GM19372 (cell line): Measurements from ENCODE around the gene CDH23.

Experiments used
- ATAC-seq: cut with Tn5 transposase; IDR thresholded peaks from one replicate; pipeline ENCODE4 v1.9.1; 2021; ENCODE audit warnings: mild to moderate bottlenecking, low read depth, moderate library complexity; ENCODE audit not compliant: unreplicated experiment

The CDH23 gene

DNA sequence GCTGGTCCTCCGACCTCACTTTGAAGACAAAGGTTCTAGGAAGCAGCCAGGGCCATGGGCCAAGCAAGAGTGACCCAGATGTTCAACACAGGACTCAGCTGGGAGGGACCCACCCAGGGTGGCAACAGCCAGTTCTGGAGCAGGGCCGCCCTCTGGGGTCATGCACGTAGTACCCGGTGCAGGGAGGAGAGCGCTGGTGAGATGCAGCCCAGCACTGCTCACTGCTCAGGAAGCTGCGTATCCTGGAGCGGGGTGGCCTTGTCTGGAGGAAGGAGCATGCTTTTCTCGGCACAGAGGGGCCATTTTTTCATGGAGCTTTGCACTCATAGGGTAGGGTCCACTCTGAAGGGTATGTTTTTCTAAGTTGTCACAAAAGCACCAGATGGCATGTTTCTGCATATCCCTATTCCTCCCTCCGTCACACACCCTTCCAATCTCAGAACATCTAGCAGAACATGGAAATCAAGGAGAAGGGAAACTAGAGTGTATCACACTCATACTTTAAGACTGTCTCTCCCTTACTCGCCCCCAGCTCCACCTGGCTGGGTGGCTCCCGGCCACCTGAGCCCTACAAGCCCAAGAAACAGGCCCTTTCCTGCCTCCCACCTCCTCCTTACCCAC lies 132.6 kb downstream of the CDH23 start:
- ATAC-seq: no peak

DNA sequence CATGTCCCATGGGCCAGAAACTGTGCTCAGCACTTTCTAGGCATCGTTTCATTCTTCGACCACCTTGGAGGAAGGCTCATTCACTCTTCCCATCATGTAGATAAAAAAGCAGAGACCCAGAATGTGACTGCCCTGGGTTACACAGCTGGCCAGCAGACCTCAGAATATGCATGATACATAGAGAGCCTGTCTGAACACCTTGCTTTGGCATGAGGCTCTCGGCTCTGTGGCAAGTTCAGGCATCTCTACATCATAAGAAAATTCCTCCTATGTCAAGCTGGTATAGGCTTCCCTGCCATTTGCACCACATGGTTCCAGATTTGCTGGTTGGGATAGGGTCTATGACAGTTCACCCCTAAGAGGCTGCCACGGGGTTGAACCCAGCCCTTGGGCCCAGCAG lies 134.1 kb downstream of the CDH23 start:
- no peak for ATAC-seq

DNA sequence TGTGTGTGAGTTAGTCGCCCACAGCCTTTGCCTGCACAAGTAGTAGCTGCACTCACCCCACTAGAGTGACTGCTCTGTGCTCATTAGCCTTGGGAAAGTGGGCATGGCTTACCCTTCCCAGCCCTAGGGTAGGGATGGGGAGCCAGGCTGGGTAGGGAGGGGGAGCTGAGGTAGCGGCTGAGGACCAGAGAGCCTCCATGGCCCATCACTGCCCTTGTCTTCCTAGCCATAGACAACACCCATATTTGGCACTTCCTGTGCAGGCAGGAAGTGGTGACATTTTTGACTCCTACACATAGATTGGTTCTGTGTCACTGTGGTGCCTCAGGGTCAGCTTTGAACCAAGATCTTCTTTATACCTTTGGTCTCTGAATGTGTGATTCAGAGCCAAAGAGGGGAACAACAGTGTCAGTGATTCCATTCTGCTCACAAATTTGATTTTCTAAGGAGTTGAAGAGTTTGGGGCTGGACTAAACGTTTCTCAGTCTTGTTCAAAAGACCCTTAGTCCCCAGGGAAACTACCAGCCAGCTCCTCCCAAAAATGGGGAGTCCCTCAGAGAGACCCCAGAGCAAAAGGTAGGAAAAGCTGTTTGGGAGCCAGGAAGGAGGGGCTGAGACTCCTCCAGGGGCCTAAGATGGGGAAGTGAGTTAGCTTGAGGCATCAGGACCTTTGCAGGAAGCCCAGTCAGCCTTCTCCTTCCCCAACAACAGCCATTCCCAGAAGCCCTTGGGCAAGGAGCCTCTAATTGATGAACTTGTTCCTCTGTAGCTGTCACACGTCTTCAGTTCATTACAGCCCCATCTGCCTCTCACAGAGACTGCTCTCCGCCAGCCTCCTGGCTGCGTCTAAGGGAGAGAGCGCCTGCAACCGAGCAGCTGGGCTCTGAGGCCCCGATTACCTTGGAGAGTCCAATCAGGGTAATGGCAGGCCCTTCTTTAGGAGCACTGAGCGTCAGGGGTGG lies 135.0 kb downstream of the CDH23 start:
- ATAC-seq: no peak

DNA sequence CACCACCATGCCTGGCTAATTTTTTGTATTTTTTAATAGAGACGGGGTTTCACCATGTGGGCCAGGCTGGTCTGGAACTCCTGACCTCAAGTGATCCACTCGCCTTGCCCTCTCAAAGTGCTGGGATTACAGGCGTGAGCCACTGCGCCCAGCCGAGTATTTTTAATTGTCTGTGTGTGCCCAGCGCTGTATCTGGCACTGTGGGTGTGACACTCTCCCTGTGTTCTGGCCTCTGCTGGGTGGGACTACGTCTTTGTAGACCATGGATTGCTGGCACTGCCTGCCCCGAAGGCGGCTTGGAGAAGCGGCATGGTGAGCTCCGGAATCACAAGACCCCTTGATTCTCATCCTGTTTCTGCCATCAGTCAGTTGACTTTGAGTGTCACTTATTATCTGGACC lies 136.2 kb downstream of the CDH23 start:
- ATAC-seq: no peak

DNA sequence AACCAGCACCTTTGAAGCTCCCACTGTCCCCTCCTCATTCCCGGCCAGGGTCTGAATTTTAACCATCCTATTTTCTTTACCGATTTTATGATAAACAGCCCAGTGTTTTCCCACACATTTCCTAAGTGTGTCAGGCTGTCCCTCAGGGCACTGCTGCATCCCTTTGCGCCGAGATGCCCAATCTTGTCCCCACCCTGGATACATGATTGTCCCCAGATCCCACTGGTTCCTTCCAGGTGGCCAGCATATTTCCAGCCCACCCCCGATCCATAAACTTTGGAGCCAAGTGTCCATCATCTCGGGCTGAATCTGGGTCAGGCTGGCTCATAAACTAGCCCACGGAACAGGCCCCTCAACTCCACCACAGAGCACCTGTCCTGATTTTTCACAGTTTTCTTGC lies 137.2 kb downstream of the CDH23 start:
- ATAC-seq: no peak

DNA sequence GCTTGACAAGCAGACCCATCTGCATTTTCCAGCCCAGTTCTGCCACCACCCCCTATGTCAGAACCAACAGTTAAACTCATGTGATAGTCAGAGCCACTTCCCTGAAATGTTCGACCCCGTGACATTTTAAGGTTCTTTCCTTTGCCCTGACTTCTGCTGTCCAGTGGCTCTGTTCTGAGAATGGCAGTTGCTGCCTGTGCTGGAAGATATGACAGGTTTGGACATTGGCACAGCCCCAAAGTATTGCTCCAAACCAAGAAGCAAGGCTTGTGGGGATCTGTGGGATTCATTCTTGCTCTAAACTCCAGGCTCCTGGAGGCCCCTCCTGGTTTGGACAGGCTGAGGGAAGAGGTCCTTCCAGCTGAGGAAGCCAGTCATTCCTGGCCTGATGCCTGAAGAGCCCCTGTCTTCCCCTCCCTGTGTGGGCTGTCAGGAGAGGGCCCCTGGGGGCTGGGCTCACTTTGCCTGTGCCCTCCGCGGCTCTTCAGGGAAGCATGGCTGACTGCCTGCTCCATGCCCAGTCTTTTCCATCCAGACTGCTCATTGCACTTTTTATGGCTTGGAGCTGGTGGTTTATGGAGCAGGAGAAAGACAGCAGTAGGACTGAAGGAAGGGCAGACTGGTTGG lies 138.0 kb downstream of the CDH23 start:
- no peak for ATAC-seq

DNA sequence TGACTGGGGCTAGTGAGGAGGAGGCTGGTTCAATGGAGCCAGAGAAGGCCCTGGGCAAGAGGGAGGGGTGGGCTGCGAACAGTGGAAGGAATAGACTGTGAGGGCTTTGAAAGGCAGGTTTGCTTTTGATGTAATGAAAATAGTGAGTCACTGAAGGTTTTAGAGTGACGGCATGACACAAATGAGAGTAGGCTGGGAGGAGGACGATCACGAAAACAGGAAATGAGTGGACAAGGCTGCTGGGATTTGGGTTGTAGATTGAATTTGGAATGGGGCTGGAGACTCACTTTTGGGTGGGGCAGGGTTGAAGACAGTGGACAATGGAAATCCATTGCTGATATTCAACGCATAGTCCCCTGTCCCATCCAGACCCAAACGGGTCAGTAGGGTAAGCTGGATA lies 139.6 kb downstream of the CDH23 start:
- ATAC-seq: no peak

DNA sequence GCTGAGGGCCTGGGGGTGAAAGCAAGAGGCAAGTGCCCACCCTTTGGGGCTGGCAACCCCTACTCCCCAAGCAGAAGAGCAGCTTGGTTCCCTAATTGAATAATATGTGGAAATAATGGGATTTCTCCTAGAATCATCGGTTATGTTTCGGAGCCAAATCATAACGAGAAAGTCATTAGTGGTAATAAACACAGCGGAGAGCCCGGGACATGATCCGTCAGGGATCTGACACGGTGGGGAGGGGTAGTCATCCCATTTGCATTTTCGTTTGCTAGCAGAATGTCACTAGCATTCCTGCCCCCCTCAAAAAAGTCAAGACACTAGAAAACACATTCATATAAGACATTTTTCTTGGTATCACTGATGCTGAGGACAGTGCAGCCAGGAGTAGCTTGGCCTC lies 140.4 kb downstream of the CDH23 start:
- ATAC-seq: no peak

DNA sequence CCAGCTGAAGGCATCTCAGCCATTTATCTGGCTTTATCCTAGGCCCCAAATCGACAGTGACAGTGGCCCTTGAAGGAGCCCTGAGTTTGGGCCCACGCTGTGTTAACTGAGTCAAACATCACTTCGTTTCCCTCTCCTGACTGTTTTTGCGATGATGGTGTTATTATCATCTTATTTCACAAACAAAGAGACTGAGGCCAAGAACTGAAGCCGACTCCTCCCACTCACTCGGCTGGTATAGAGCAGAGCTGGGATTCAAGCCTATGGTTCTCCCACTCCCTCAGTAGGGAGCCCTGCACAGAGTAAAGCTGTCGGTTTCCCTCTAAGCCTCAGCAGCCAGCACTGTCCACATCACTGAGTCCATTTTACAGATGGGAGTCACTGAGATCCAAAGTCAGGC lies 141.0 kb downstream of the CDH23 start:
- ATAC-seq: no peak

DNA sequence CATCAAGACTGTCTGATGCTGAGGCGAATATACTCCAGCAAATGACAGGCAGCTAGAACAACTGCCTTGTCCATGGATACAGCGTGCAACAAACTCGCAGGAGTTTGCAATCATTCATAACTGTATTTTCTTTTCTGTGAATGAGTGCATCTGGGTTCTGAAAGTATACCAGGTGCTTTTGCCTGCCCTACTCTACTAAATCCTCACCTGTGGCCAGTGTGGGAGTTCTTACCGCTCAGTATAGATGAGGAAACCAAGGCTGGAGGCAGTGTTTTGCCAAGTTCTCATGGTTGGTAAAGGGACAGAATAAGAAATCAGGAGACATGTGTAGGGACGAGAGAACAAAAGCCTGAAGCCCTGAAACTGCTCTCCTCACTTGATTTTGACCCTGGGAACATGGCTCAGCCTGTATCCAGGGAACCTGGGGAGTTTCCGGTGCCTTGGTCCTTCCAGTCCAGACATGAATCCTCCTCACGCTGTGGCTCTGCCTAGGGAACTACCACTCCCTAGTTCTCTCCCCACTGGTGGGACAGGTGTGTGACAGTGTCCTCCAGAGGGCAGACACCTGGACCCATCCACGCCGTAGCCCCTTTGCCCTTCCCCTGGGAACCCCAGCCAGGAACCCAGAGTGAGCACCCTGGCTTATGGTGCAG lies 142.0 kb downstream of the CDH23 start:
- no peak for ATAC-seq

DNA sequence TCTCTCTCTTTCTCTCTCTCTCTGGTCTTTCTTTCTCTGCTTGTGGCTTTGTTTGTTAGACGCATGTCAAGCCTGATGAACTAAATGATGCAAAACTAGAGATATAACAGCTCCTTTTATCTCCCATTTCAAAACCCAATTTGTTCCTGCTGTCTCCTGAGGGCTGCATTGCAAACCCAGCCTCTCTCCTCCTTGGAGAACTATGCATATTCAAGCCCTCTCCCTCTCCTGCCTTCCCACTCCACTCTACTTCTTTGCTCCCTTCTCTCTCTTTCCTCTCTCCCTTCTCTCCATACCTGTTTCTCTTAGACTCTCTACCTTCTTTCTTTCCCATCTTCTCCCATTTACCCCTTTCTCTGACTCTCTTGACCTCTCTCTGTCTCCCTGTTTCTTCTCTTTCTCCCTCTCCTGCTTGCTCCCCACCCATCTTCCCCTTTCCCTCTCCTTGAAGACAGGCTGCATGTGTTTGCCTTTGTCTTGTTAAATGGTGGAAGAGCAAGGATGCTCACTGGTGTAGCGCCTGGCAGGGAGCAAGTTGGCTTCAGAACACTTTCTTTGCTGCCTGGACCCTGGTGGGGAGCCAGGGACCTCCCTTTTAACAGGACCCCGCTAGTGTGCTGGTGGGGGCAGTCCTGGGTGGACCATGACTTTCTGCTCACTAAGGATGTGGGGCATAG lies 142.9 kb downstream of the CDH23 start:
- ATAC-seq: no peak

DNA sequence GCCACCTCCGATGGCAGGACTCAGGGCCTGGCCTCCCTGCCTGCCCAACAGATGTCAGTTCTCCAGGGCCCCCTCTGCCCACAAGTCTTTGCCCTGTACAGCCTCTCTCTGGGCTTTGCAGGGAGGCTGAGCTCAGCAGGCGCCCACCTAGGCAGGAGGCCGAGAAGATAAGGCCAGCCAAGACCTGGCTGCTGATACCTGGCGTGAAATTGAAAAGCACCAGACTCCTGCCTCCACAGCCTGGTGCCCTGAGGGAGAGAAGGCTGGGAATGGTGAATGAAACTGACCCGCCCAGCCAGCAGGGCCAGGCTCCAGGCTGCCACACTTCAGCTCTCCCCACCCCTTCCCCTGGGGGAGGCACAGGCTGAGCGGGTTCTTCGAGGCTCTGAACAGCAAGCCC lies 145.8 kb downstream of the CDH23 start:
- no peak for ATAC-seq

DNA sequence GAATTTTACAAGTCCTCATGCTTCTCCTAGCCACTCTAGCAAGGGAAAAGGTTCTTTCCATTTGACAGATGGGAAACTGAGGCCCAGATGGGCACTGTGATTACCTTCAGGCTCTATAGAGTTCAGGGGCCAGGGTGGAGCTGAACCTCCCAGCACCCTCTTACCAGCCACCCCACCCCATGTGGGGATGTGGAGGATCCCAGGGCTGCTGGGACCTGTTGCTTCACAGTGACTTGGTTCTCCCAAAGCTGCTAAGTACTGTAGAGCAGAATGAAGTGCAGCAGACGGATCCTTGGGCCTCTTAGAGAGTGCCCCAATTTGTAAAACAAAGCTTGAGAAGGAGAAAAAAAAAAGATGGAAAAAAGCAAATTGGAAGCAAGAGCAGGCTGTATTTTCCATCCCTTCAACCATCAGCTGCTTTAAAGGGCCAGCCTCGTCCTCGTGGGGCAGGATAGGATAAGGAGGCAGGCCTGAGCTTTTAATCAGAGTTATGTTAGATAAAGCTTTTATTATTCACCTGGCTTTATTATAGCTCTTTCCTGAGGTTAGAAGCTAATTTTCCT lies 147.0 kb downstream of the CDH23 start:
- no peak for ATAC-seq

DNA sequence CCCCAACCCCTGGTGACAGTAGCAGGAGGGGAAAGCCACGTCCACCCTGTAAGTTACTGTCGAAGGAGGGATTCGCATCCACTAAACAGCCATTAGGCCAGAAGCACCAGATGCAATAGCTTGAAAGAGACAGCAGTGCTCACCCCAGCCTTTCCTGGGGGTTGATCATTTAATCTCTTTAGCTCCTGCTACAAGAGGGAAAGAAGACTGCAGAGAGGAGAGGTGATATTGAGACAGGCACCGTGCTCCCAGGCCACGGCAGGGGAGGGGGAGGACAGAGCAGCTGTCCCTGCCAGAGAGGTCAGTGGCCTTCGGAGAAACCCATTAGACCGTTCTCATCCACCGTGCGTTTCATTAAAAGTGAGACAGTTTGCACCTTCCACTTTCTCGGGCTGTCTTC lies 148.3 kb downstream of the CDH23 start:
- ATAC-seq: no peak

DNA sequence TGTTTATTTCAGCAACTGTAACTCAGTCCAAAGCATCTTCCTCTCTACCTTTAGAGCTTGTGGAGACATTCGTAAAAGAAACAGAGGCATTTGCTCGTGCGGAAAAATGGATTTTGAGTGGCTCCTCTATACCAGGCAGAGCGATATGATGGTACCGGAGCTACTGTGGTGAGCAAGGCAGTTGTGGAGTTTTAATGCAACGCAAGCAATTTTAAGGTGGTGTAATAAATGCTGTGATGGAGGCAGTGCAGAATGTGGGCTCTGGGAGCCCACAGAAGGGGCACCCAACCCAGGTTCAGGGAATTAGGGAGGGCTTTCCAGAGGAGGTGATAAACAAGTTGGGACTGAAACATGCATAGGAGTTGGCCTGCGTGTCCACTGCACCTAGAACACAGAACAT lies 149.5 kb downstream of the CDH23 start:
- no peak for ATAC-seq

DNA sequence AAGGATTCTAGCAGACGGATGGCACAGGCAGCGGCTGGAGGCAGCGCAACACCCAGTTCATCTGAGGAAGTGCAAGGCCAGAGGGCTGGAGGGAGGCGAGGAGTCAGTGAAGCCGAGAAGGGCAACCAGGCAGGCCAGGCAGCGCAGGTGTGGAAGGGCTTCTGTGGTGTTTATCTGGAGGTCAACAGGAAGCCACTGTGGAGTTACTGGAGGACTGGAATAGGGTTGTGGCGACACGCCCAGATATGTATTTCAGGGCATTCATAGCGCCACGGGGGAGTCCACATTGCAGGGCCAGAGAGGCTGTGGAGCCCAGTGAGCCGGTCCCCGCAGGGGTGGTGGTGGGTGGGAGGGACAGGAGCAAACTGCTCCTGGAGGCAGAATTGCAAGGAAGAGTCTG lies 150.6 kb downstream of the CDH23 start:
- no peak for ATAC-seq

DNA sequence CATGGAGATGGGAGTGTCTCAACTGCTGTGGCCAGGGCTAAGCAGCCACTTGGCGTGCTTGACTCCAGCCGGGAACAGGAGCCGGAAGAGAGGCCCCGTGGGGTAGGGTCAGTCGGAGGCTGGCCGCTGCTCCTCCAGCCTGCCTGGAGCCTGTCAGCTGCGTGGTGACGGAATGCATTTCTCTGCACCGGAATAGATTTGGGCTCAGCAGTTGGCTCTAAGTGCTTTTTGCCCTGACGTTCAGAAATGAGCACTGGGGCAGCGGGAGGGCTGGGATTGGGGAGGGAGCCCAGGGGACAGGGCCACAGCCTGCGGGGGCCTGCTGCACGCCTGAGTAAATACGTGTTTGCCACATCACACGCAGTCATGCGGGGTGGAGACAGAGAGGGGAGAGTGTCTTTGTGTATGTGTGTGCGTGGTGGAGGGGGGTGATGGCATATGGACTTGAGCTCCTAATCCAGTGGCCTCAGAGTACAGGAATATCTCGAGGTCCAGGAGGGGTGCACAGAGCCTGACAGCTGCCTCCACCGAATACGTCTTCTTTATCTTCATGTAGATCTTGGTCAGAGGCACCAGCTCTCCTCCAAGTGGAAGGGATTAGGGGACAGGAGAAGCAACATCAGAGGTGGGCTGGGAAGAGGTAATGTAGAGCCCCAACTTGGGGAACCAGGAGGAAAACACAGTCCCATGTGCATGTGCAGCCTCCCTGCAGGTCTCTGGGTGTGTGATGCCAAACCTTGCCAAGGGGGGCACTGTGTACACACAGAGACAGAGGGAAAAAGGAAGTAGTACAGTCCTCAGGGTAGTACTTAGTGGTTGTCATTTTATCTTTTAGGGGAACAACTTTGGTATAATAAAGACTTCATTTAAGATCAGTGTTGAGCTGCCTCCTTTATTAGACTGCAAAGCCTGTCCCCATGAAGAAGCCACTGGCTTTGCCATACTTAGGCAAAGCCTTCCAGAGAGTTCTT lies 151.4 kb downstream of the CDH23 start:
- no peak for ATAC-seq

DNA sequence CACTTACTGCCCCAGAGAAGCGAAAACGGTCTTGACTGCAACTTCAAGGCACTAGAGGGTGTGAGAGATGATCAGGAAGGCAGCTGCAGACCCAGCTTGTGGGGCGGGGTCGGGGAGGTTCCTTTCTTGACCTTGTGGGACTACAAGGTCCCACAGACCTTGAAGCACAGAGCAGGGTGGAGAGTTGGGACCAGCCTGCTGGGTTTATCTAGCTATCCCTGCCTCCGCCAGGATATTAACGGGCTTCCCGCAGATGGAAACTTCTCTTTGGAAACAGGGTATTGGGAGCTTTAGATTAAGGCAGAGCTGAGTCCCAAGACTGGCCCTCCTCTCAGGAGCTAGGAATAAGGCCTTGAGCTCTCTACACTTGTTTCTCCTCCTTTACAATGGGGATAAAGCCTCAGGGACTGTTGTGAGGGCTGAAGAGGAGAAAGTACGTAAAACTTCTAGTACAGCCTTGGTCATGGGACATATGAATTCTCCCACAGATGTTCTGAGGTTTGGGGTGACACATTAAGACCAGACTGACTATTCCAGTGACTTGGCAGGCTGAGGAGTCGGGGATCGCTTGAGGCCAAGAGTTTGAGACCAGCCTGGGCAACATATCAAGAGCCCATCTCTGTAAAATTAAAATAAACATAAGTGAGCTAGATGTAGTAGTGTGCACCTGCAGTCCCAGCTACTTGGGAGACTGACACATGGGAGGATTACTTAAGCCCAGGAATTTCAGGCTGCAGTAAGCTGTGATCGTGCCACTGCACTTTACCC lies 153.2 kb downstream of the CDH23 start:
- ATAC-seq: no peak
